HEK293 (cell line): ENCODE results near the gene AAK1.

Experiments
- CTCF ChIA-PET: fragments of 350-600 bp; formaldehyde crosslinking; extraction: SDS; loops from one replicate; lab custom pipeline; 2021; ENCODE audit warnings: antibody characterized with exemption; lab: Yijun Ruan, JAX
- POLR2A ChIA-PET: fragments of 300-600 bp; formaldehyde crosslinking; extraction: SDS; loops from one replicate; lab custom pipeline; 2020; ENCODE audit warnings: antibody characterized with exemption, inconsistent platforms; lab: Yijun Ruan, JAX
- H3K27ac ChIP-seq: fragments of 200-500 bp; sonication (Bioruptor generic); 2 replicates; pipeline ENCODE4 v1.5.1; 2014; ENCODE audit warnings: low read depth, low read length, control low read depth, inconsistent platforms; ENCODE audit errors: extremely low read depth
- H3K36me3 ChIP-seq, 2 experiments: fragments of 200-500 bp in 1 of 2; sonication (Bioruptor generic) in 1 of 2; 1 replicate in 1 of 2; 2 replicates in 1 of 2; pipeline ENCODE4 v1.5.1; 2014 to 2017; ENCODE audit warnings: inconsistent platforms in 2 of 2, low read length in 2 of 2; ENCODE audit not compliant: control insufficient read depth in 2 of 2, insufficient read depth in 1 of 2
- H3K4me1 ChIP-seq: fragments of 200-500 bp; sonication (Bioruptor generic); 2 replicates; pipeline ENCODE4 v1.5.1; 2014; ENCODE audit warnings: mild to moderate bottlenecking, low read length, inconsistent platforms; ENCODE audit not compliant: control insufficient read depth, insufficient read depth
- H3K4me3 ChIP-seq: 2 replicates; pipeline ENCODE4 v1.5.1; 2011; ENCODE audit warnings: low read depth, mild to moderate bottlenecking, control low read depth, low read length, moderate library complexity
- H3K9me3 ChIP-seq: fragments of 200-500 bp; sonication (Bioruptor generic); 2 replicates; pipeline ENCODE4 v1.5.1; 2014; ENCODE audit warnings: low read depth, low read length, inconsistent platforms; ENCODE audit not compliant: control insufficient read depth, insufficient read depth
- BCL11B ChIP-seq: fragments of 450-650 bp; formaldehyde crosslinking; IDR thresholded peaks from 2 replicates; pipeline ENCODE4 v1.5.1; 2016; ENCODE audit warnings: low read depth, missing biosample characterization, missing genetic modification characterization
- GFI1B ChIP-seq: fragments of 450-650 bp; formaldehyde crosslinking; IDR thresholded peaks from 2 replicates; pipeline ENCODE4 v1.5.1; 2016; ENCODE audit warnings: missing biosample characterization, missing genetic modification characterization
- IKZF3 ChIP-seq: fragments of 450-650 bp; IDR thresholded peaks from 2 replicates; pipeline ENCODE4 v1.5.0; 2018; ENCODE audit warnings: missing biosample characterization, mild to moderate bottlenecking, missing genetic modification characterization, moderate library complexity
- MZF1 ChIP-seq: fragments of 450-650 bp; formaldehyde crosslinking; IDR thresholded peaks from 2 replicates; pipeline ENCODE4 v1.5.1; 2017; ENCODE audit warnings: missing biosample characterization, missing genetic modification characterization, borderline replicate concordance
- OSR2 ChIP-seq: fragments of 450-650 bp; formaldehyde crosslinking; IDR thresholded peaks from 2 replicates; pipeline ENCODE4 v1.5.1; 2016; ENCODE audit warnings: missing biosample characterization, missing genetic modification characterization
- PRDM1 ChIP-seq: fragments of 450-650 bp; formaldehyde crosslinking; IDR thresholded peaks from 2 replicates; pipeline ENCODE4; 2016; ENCODE audit warnings: missing biosample characterization, missing genetic modification characterization
- SCRT2 ChIP-seq: fragments of 450-650 bp; formaldehyde crosslinking; IDR thresholded peaks from 2 replicates; pipeline ENCODE4 v1.5.1; 2016; ENCODE audit warnings: missing biosample characterization, missing genetic modification characterization
- ZBTB44 ChIP-seq: fragments of 450-650 bp; IDR thresholded peaks from 2 replicates; pipeline ENCODE4 v1.5.1; 2018; ENCODE audit warnings: missing biosample characterization, mild to moderate bottlenecking, missing genetic modification characterization
- ZNF132 ChIP-seq: fragments of 450-650 bp; formaldehyde crosslinking; IDR thresholded peaks from 2 replicates; pipeline ENCODE4 v1.5.1; 2017; ENCODE audit warnings: missing biosample characterization, missing genetic modification characterization, borderline replicate concordance
- ZNF23 ChIP-seq: fragments of 450-650 bp; formaldehyde crosslinking; IDR thresholded peaks from 2 replicates; pipeline ENCODE4 v1.5.1; 2016; ENCODE audit warnings: missing biosample characterization, missing genetic modification characterization, borderline replicate concordance
- ZNF280C ChIP-seq: fragments of 450-650 bp; formaldehyde crosslinking; IDR thresholded peaks from 2 replicates; pipeline ENCODE4 v1.5.1; 2016; ENCODE audit warnings: missing biosample characterization, missing genetic modification characterization
- ZNF501 ChIP-seq: fragments of 450-650 bp; formaldehyde crosslinking; IDR thresholded peaks from 2 replicates; pipeline ENCODE4 v1.5.1; 2016; ENCODE audit warnings: missing biosample characterization, missing genetic modification characterization
- ZNF561 ChIP-seq: fragments of 450-650 bp; IDR thresholded peaks from 2 replicates; pipeline ENCODE4 v1.5.1; 2018; ENCODE audit warnings: missing biosample characterization, missing genetic modification characterization, borderline replicate concordance
- ZNF658 ChIP-seq: fragments of 450-650 bp; formaldehyde crosslinking; IDR thresholded peaks from 2 replicates; pipeline ENCODE4; 2016; ENCODE audit warnings: missing biosample characterization, missing genetic modification characterization
- ZNF791 ChIP-seq: fragments of 450-650 bp; formaldehyde crosslinking; IDR thresholded peaks from 2 replicates; pipeline ENCODE4 v1.5.1; 2016; ENCODE audit warnings: missing biosample characterization, missing genetic modification characterization
- ZNF837 ChIP-seq: fragments of 450-650 bp; formaldehyde crosslinking; IDR thresholded peaks from 2 replicates; pipeline ENCODE4 v1.5.1; 2016; ENCODE audit warnings: missing biosample characterization, missing genetic modification characterization
- ZSCAN4 ChIP-seq: fragments of 450-650 bp; formaldehyde crosslinking; IDR thresholded peaks from 2 replicates; pipeline ENCODE4 v1.5.1; 2017; ENCODE audit warnings: missing biosample characterization, missing genetic modification characterization

The AAK1 gene

GRCh38 chr2:69483024-69483423 lies 160.5 kb downstream of the AAK1 start:
- H3K27ac ChIP-seq, result no peak overlapping the region
- no peaks in the 10 kb centered on the region; a peak in 1 of 3 replicates for H3K36me3 ChIP-seq
- POLR2A ChIA-PET, result no interaction called here
- TF ChIP-seq ZNF791 (tag by site-specific recombination) (no peak), ZNF501 (tag by site-specific recombination) (no peak)
- H3K4me3 ChIP-seq, result no peak overlapping the region
- no peaks in the 10 kb centered on the region for H3K9me3 ChIP-seq
- CTCF ChIA-PET, result interaction anchor here (1.3 kb wide), 1 partner anchor 82 kb away, joined by 6 read pairs; no protein-coding TSS in a partner anchor
- peaks cover 15% of the 10 kb centered on the region for H3K4me1 ChIP-seq

- Histone ChIP-seq H3K27ac (no peak overlapping the region), H3K4me3 (no peak overlapping the region), H3K9me3 (no peaks in the 10 kb centered on the region)
- POLR2A ChIA-PET, result no interaction called here
- peak; percentile 66; the same call in 1 of the 2 replicates for TF ChIP-seq MZF1 (tag by site-specific recombination)
- peak; percentile 87 for TF ChIP-seq ZBTB44 (tag by site-specific recombination)
- peak; percentile 88 for TF ChIP-seq OSR2 (tag by site-specific recombination)
- no peak for TF ChIP-seq ZNF23 (tag by site-specific recombination)
- TF ChIP-seq, all 188 proteins: peak for 3
- Histone ChIP-seq H3K36me3 (no peaks in the 10 kb centered on the region; a peak in 1 of 3 replicates), H3K4me1 (peaks cover 15% of the 10 kb centered on the region)
- CTCF ChIA-PET, result no interaction called here
Measured at GRCh38 chr2:69482471-69482870, 161.1 kb downstream of the AAK1 start.

- Histone ChIP-seq H3K4me3 (no peak overlapping the region), H3K9me3 (no peaks in the 10 kb centered on the region), H3K36me3 (no peaks in the 10 kb centered on the region; a peak in 1 of 3 replicates), H3K27ac (no peak overlapping the region), H3K4me1 (peaks cover 15% of the 10 kb centered on the region)
- POLR2A ChIA-PET, result no interaction called here
- CTCF ChIA-PET, result interaction anchor here (0.7 kb wide), 1 partner anchor 12 kb away, joined by 3 read pairs; no protein-coding TSS in a partner anchor
- TF ChIP-seq SCRT2 (tag by site-specific recombination), result no peak
- TF ChIP-seq ZNF132 (tag by site-specific recombination), result no peak
- TF ChIP-seq ZNF837 (tag by site-specific recombination), result no peak
- no peak for TF ChIP-seq ZSCAN4 (tag by site-specific recombination)
- no peak for TF ChIP-seq BCL11B
- no peak for TF ChIP-seq ZNF658 (tag by site-specific recombination)
- no peak for TF ChIP-seq ZNF280C (tag by site-specific recombination)
Measured at GRCh38 chr2:69481421-69481820, 162.1 kb downstream of the AAK1 start.

- TF ChIP-seq IKZF3 (tag by site-specific recombination), result no peak
- TF ChIP-seq ZNF561, result no peak
- TF ChIP-seq PRDM1, result peak; percentile 48; the same call in 1 of the 2 replicates
- TF ChIP-seq GFI1B (tag by site-specific recombination), result no peak
- Histone ChIP-seq H3K4me3 (no peak overlapping the region), H3K36me3 (no peaks in the 10 kb centered on the region; a peak in 1 of 3 replicates), H3K9me3 (no peaks in the 10 kb centered on the region), H3K4me1 (peaks cover 2% of the 10 kb centered on the region; the same call in 1 of the 2 replicates), H3K27ac (no peak overlapping the region)
- ChIA-PET CTCF (interaction anchor here (0.9 kb wide), 1 partner anchor 88 kb away, joined by 3 read pairs; no protein-coding TSS in a partner anchor), POLR2A (no interaction called here)
Measured at GRCh38 chr2:69477627-69478026, 165.9 kb downstream of the AAK1 start.
